Dendritic cell treated with granulocyte-macrophage colony-stimulating factor and Interleukin-4, amounts not matched to agents 40 ng/mL and 50 ng/mL, for 4 days (primary cell): ENCODE measurements around the gene PHACTR4.
"Not testable (repeated sequence)": the region's sequence is repeated elsewhere in the genome, so short reads cannot be mapped to it uniquely, and the experiment has no call there.

Experiments
- H3K27ac Mint-ChIP-seq: one replicate; pipeline ENCODE4 v1.8.0; 2022; ENCODE audit warnings: mild to moderate bottlenecking, mixed read lengths
- H3K27me3 Mint-ChIP-seq: one replicate; pipeline ENCODE4 v1.8.0; 2022; ENCODE audit warnings: mild to moderate bottlenecking, mixed read lengths
- H3K36me3 Mint-ChIP-seq: one replicate; pipeline ENCODE4 v1.8.0; 2022; ENCODE audit warnings: low read depth, mixed read lengths
- H3K4me1 Mint-ChIP-seq: one replicate; pipeline ENCODE4 v1.8.0; 2022; ENCODE audit warnings: low read depth, mixed read lengths
- H3K4me3 Mint-ChIP-seq: one replicate; pipeline ENCODE4 v1.8.0; 2022; ENCODE audit warnings: mild to moderate bottlenecking, moderate library complexity, mixed read lengths
- H3K9me3 Mint-ChIP-seq: one replicate; pipeline ENCODE4 v1.8.0; 2022; ENCODE audit warnings: mixed read lengths
- intact Hi-C: fragments of 100-400 bp; cut with micrococcal nuclease; formaldehyde crosslinking; loops from one replicate; pipeline ENCODE4 v1.15.0; 2022

Gene PHACTR4

GRCh38 chr1:28457678-28458077, 88.1 kb downstream of the PHACTR4 start:
- Mint-ChIP-seq H3K36me3 (peaks cover 40% of the 10 kb centered on the region), H3K9me3 (no peaks in the 10 kb centered on the region), H3K4me1 (peaks cover 30% of the 10 kb centered on the region), H3K27ac (no peak overlapping the region), H3K4me3 (no peak overlapping the region), H3K27me3 (no peaks in the 10 kb centered on the region)
- intact Hi-C loops = no loop called here

- Mint-ChIP-seq H3K27me3 (no peaks in the 10 kb centered on the region), H3K36me3 (peaks cover 37% of the 10 kb centered on the region), H3K4me3 (no peak overlapping the region), H3K4me1 (peaks cover 30% of the 10 kb centered on the region), H3K9me3 (no peaks in the 10 kb centered on the region), H3K27ac (peak overlapping the region; percentile 56)
- intact Hi-C loops = no loop called here
Measured at GRCh38 chr1:28458237-28459228, 89.0 kb downstream of the PHACTR4 start.

- no peaks in the 10 kb centered on the region for H3K27me3 Mint-ChIP-seq
- no peaks in the 10 kb centered on the region for H3K4me1 Mint-ChIP-seq
- no peaks in the 10 kb centered on the region for H3K9me3 Mint-ChIP-seq
- intact Hi-C loops = no loop called here
- H3K4me3 Mint-ChIP-seq = no peak overlapping the region
- no peak overlapping the region for H3K27ac Mint-ChIP-seq
- peaks cover 55% of the 10 kb centered on the region for H3K36me3 Mint-ChIP-seq
Measured at GRCh38 chr1:28466226-28466778, 96.8 kb downstream of the PHACTR4 start.

GRCh38 chr1:28470146-28470545, 100.6 kb downstream of the PHACTR4 start:
- Mint-ChIP-seq H3K36me3 (peaks cover 59% of the 10 kb centered on the region), H3K4me3 (no peak overlapping the region), H3K9me3 (no peaks in the 10 kb centered on the region), H3K27me3 (no peaks in the 10 kb centered on the region), H3K4me1 (no peaks in the 10 kb centered on the region), H3K27ac (no peak overlapping the region)
- intact Hi-C loops = no loop called here

- peaks cover 91% of the 10 kb centered on the region for H3K36me3 Mint-ChIP-seq
- H3K4me1 Mint-ChIP-seq, intact Hi-C loops, H3K4me3 Mint-ChIP-seq, H3K27me3 Mint-ChIP-seq, H3K27ac Mint-ChIP-seq, H3K9me3 Mint-ChIP-seq: not testable (repeated sequence)
Measured at GRCh38 chr1:28479497-28479896, 110.0 kb downstream of the PHACTR4 start.

GRCh38 chr1:28480308-28480707, 110.8 kb downstream of the PHACTR4 start:
- intact Hi-C loops = loop anchor here (10.0 kb wide), 1 partner anchor 534 kb away; no protein-coding TSS in a partner anchor
- Mint-ChIP-seq H3K36me3 (peaks cover 92% of the 10 kb centered on the region), H3K27ac (no peak overlapping the region), H3K9me3 (no peaks in the 10 kb centered on the region), H3K4me3 (no peak overlapping the region), H3K4me1 (no peaks in the 10 kb centered on the region), H3K27me3 (no peaks in the 10 kb centered on the region)

GRCh38 chr1:28482138-28482537, 112.6 kb downstream of the PHACTR4 start:
- Mint-ChIP-seq H3K36me3 (peaks cover 89% of the 10 kb centered on the region), H3K27ac (no peak overlapping the region), H3K9me3 (no peaks in the 10 kb centered on the region), H3K4me3 (no peak overlapping the region), H3K27me3 (no peaks in the 10 kb centered on the region), H3K4me1 (peaks cover 9% of the 10 kb centered on the region)
- intact Hi-C loops = loop anchor here (10.0 kb wide), 1 partner anchor 533 kb away; no protein-coding TSS in a partner anchor

GRCh38 chr1:28482702-28483101, 113.2 kb downstream of the PHACTR4 start:
- H3K27me3 Mint-ChIP-seq = no peaks in the 10 kb centered on the region
- intact Hi-C loops = loop anchor here (10.0 kb wide), 1 partner anchor 532 kb away; no protein-coding TSS in a partner anchor
- no peak overlapping the region for H3K4me3 Mint-ChIP-seq
- no peak overlapping the region for H3K27ac Mint-ChIP-seq
- H3K4me1 Mint-ChIP-seq = peaks cover 9% of the 10 kb centered on the region
- H3K9me3 Mint-ChIP-seq = no peaks in the 10 kb centered on the region
- H3K36me3 Mint-ChIP-seq = peaks cover 88% of the 10 kb centered on the region

- Mint-ChIP-seq H3K27ac (no peak overlapping the region), H3K9me3 (no peaks in the 10 kb centered on the region), H3K27me3 (no peaks in the 10 kb centered on the region), H3K4me3 (no peak overlapping the region), H3K4me1 (no peaks in the 10 kb centered on the region), H3K36me3 (peaks cover 95% of the 10 kb centered on the region)
- intact Hi-C loops = no loop called here
Measured at GRCh38 chr1:28494737-28495136, 125.2 kb downstream of the PHACTR4 start.

- H3K27me3 Mint-ChIP-seq = no peaks in the 10 kb centered on the region
- no peak overlapping the region for H3K27ac Mint-ChIP-seq
- no peaks in the 10 kb centered on the region for H3K9me3 Mint-ChIP-seq
- intact Hi-C loops = no loop called here
- H3K4me1 Mint-ChIP-seq = no peaks in the 10 kb centered on the region
- no peak overlapping the region for H3K4me3 Mint-ChIP-seq
- peaks cover 56% of the 10 kb centered on the region for H3K36me3 Mint-ChIP-seq
Measured at GRCh38 chr1:28499553-28499952, 130.0 kb downstream of the PHACTR4 start.

GRCh38 chr1:28501925-28502324, 132.4 kb downstream of the PHACTR4 start:
- Mint-ChIP-seq H3K27ac (peak overlapping the region; percentile 15), H3K36me3 (peaks cover 50% of the 10 kb centered on the region), H3K9me3 (no peaks in the 10 kb centered on the region), H3K4me1 (peaks cover 4% of the 10 kb centered on the region), H3K4me3 (no peak overlapping the region), H3K27me3 (no peaks in the 10 kb centered on the region)
- intact Hi-C loops = no loop called here

GRCh38 chr1:28503117-28503516, 133.6 kb downstream of the PHACTR4 start:
- intact Hi-C loops = no loop called here
- H3K27ac Mint-ChIP-seq = no peak overlapping the region
- H3K4me3 Mint-ChIP-seq = no peak overlapping the region

GRCh38 chr1:28505406-28506187, 136.1 kb downstream of the PHACTR4 start, which contains the start of gene RCC1:
Gene RCC1 (plus strand): TSS chr1:28506043. CDS start chr1:28529867, 23,824 bp downstream.
- Mint-ChIP-seq H3K27ac (peak within 1 kb of the TSS; percentile 98), H3K4me1 (peaks cover 33% of the 10 kb centered on the region), H3K36me3 (peaks cover 55% of the 10 kb centered on the region), H3K9me3 (no peaks in the 10 kb centered on the region), H3K27me3 (no peaks in the 10 kb centered on the region), H3K4me3 (peak within 1 kb of the TSS; percentile 98)
- intact Hi-C loops = loop anchor here (5.0 kb wide), 1 partner anchor 77 kb away; no protein-coding TSS in a partner anchor

More at GRCh38 chr1:28503117-28503516, 133.6 kb downstream of the PHACTR4 start:
- no peaks in the 10 kb centered on the region for H3K27me3 Mint-ChIP-seq
- peaks cover 50% of the 10 kb centered on the region for H3K36me3 Mint-ChIP-seq
- peaks cover 8% of the 10 kb centered on the region for H3K4me1 Mint-ChIP-seq
- no peaks in the 10 kb centered on the region for H3K9me3 Mint-ChIP-seq
